Measurements from ENCODE around the gene CTTNBP2.

Gene CTTNBP2

GRCh38 chr7:117807676-117808075 is 65.6 kb downstream of the CTTNBP2 start:
- TF ChIP-seq EZH2phosphoT487 (IDR thresholded peaks at IDR 0.05; ENCODE audit: low read length) (no peak), EZH2 (optimal IDR thresholded peaks at IDR 0.05; ENCODE audit: low read depth, low read length) (no peak), CTCF (IDR thresholded peaks at IDR 0.05; ENCODE audit: low read length) (no peak)
- Histone ChIP-seq H3K9ac (ENCODE audit: low read length) (no peak overlapping the region), H2AFZ (ENCODE audit: low read length) (no peak overlapping the region)

GRCh38 chr7:117806011-117806410 is 67.2 kb downstream of the CTTNBP2 start:
- Histone ChIP-seq H4K20me1 (ENCODE audit: insufficient read depth, low read length) (no peaks in the 10 kb centered on the region), H3K9me2 (replicated peaks; ENCODE audit: insufficient read depth, low read length) (no peaks in the 10 kb centered on the region), H3K4me3 (ENCODE audit: low read length) (no peak overlapping the region), H3F3A (ENCODE audit: insufficient read depth, low read length) (peaks cover 5% of the 10 kb centered on the region; the same call in 1 of the 2 replicates), H3K9me3 (replicated peaks; ENCODE audit: insufficient read depth, low read length) (no peaks in the 10 kb centered on the region), H3K27me3 (replicated peaks; ENCODE audit: insufficient read depth, low read length) (no peaks in the 10 kb centered on the region), H2AFZ (ENCODE audit: low read length) (no peak overlapping the region), H3K4me2 (ENCODE audit: low read depth, low read length) (no peak overlapping the region), H3K27ac (ENCODE audit: low read length) (no peak overlapping the region), H3K79me2 (ENCODE audit: low read length) (no peaks in the 10 kb centered on the region), H3K36me3 (replicated peaks; ENCODE audit: insufficient read depth, low read length) (no peaks in the 10 kb centered on the region), H3K4me1 (ENCODE audit: low read length) (peaks cover 11% of the 10 kb centered on the region), H3K9ac (ENCODE audit: low read length) (no peak overlapping the region)
- no peak for DNase-seq
- no peak for TF ChIP-seq CTCF (IDR thresholded peaks at IDR 0.05; ENCODE audit: low read length)
- no peak for TF ChIP-seq EZH2 (optimal IDR thresholded peaks at IDR 0.05; ENCODE audit: low read depth, low read length)
- TF ChIP-seq EZH2phosphoT487 (IDR thresholded peaks at IDR 0.05; ENCODE audit: low read length), result no peak

More at GRCh38 chr7:117807676-117808075, 65.6 kb downstream of the CTTNBP2 start:
- H3K4me3 ChIP-seq (ENCODE audit: low read length), result no peak overlapping the region
- H3K4me2 ChIP-seq (ENCODE audit: low read depth, low read length), result no peak overlapping the region
- no peaks in the 10 kb centered on the region for H3K36me3 ChIP-seq (replicated peaks; ENCODE audit: insufficient read depth, low read length)
- DNase-seq, result no peak
- H4K20me1 ChIP-seq (ENCODE audit: insufficient read depth, low read length), result no peaks in the 10 kb centered on the region
- peaks cover 5% of the 10 kb centered on the region; the same call in 1 of the 2 replicates for H3F3A ChIP-seq (ENCODE audit: insufficient read depth, low read length)
- H3K9me3 ChIP-seq (replicated peaks; ENCODE audit: insufficient read depth, low read length), result no peaks in the 10 kb centered on the region
- no peaks in the 10 kb centered on the region for H3K9me2 ChIP-seq (replicated peaks; ENCODE audit: insufficient read depth, low read length)
- peaks cover 11% of the 10 kb centered on the region for H3K4me1 ChIP-seq (ENCODE audit: low read length)
- H3K27me3 ChIP-seq (replicated peaks; ENCODE audit: insufficient read depth, low read length), result no peaks in the 10 kb centered on the region
- no peak overlapping the region for H3K27ac ChIP-seq (ENCODE audit: low read length)
- H3K79me2 ChIP-seq (ENCODE audit: low read length), result no peaks in the 10 kb centered on the region

- no peak for TF ChIP-seq EZH2 (optimal IDR thresholded peaks at IDR 0.05; ENCODE audit: low read depth, low read length)
- TF ChIP-seq CTCF (IDR thresholded peaks at IDR 0.05; ENCODE audit: low read length), result no peak
- TF ChIP-seq EZH2phosphoT487 (IDR thresholded peaks at IDR 0.05; ENCODE audit: low read length), result no peak
- H3K27ac ChIP-seq (ENCODE audit: low read length), result no peak overlapping the region
- H3K36me3 ChIP-seq (replicated peaks; ENCODE audit: insufficient read depth, low read length), result no peaks in the 10 kb centered on the region
- no peaks in the 10 kb centered on the region for H3K27me3 ChIP-seq (replicated peaks; ENCODE audit: insufficient read depth, low read length)
- H2AFZ ChIP-seq (ENCODE audit: low read length), result no peak overlapping the region
- H3K4me2 ChIP-seq (ENCODE audit: low read depth, low read length), result no peak overlapping the region
- H3K4me1 ChIP-seq (ENCODE audit: low read length), result peaks cover 10% of the 10 kb centered on the region
- no peaks in the 10 kb centered on the region for H3K79me2 ChIP-seq (ENCODE audit: low read length)
- H4K20me1 ChIP-seq (ENCODE audit: insufficient read depth, low read length), result no peaks in the 10 kb centered on the region
- no peak overlapping the region for H3K4me3 ChIP-seq (ENCODE audit: low read length)
- no peaks in the 10 kb centered on the region for H3K9me3 ChIP-seq (replicated peaks; ENCODE audit: insufficient read depth, low read length)
- peaks cover 5% of the 10 kb centered on the region; the same call in 1 of the 2 replicates for H3F3A ChIP-seq (ENCODE audit: insufficient read depth, low read length)
- DNase-seq, result no peak
- no peak overlapping the region for H3K9ac ChIP-seq (ENCODE audit: low read length)
- H3K9me2 ChIP-seq (replicated peaks; ENCODE audit: insufficient read depth, low read length), result no peaks in the 10 kb centered on the region
Measured at GRCh38 chr7:117805241-117805640, 68.0 kb downstream of the CTTNBP2 start.
